Upper lobe of left lung (tissue), 6 donors: ENCODE results near the gene ABL1. TPM values are rescaled to one million over a fixed set of nuclear protein-coding genes. Genes with fewer than 3 reads are reported as not detected.
A peak's percentile ranks its signal among the peaks of the same experiment; 100 is the strongest.

Source experiments
- ATAC-seq, 2 donors: fragments of 200-7000 bp; cut with Tn5 transposase; one replicate each; pipeline ENCODE4 v1.9.1; 2022; ENCODE audit warnings: mild to moderate bottlenecking in 2 of 2, moderate library complexity in 2 of 2; ENCODE audit not compliant: low FRiP score in 2 of 2
- DNase-seq, 2 donors: peaks; one replicate each; pipeline ENCODE4 v3.0.0-alpha.2; 2019 to 2020
- H3K27ac ChIP-seq, 4 donors: fragments of 200-600 bp; sonication (generic); one replicate each; pipeline ENCODE4 v1.5.1; 2016 to 2019
- H3K27me3 ChIP-seq, 4 donors: fragments of 200-600 bp; sonication (generic); one replicate each; pipeline ENCODE4 v1.5.1; 2017 to 2019
- H3K36me3 ChIP-seq, 4 donors: fragments of 200-600 bp; sonication (generic); one replicate each; pipeline ENCODE4 v1.5.1; 2016 to 2019
- H3K4me1 ChIP-seq, 4 donors: fragments of 200-600 bp; sonication (generic); one replicate each; pipeline ENCODE4 v1.5.1; 2018 to 2019
- H3K4me3 ChIP-seq, 4 donors: fragments of 200-600 bp; sonication (generic); one replicate each; pipeline ENCODE4 v1.5.1; 2017 to 2019; ENCODE audit warnings: mild to moderate bottlenecking in 2 of 4, moderate library complexity in 1 of 4
- H3K9me3 ChIP-seq, 4 donors: fragments of 200-600 bp; sonication (generic); one replicate each; pipeline ENCODE4 v1.5.1; 2018 to 2019
- EP300 ChIP-seq, 4 donors: sonication (generic); formaldehyde crosslinking; IDR thresholded peaks; one replicate each; pipeline ENCODE4 v1.5.1; 2017; ENCODE audit warnings: antibody characterized with exemption in 4 of 4, control low read depth in 2 of 4
- POLR2A ChIP-seq, 4 donors: fragments of 450-650 bp; IDR thresholded peaks; one replicate each; pipeline ENCODE4 v1.5.1; 2016 to 2017; ENCODE audit warnings: antibody characterized with exemption in 4 of 4, mild to moderate bottlenecking in 2 of 4
- POLR2AphosphoS5 ChIP-seq, 2 donors: sonication (generic); formaldehyde crosslinking; IDR thresholded peaks; one replicate each; pipeline ENCODE4 v1.5.1; 2017; ENCODE audit warnings: antibody characterized with exemption in 2 of 2
- WGBS, 2 donors: methylation state at CpG; one replicate each; pipeline ENCODE4 v1.1.5; 2017 to 2018; 5-methylcytosine and 5-hydroxymethylcytosine counted together
- total RNA-seq, 6 donors: library from RNA; depleted of rRNA in 4 of 6; stranded (reverse); fragments of >200 nt in 4 of 6; gene quantifications; one replicate each; pipeline versions ENCODE4 v1.1.0 to v1.2.1, GENCODE V29; 2016 to 2021
- TF ChIP-seq, protein P1 (sequence below), 6 experiments: fragments of 450-650 bp in 4 of 6; fragments of 200-600 bp in 2 of 6; sonication (generic) in 2 of 6; IDR thresholded peaks; one replicate each; pipeline ENCODE4 v1.5.1; 2016 to 2019; ENCODE audit warnings: antibody characterized with exemption in 6 of 6
- donor health status: DM: no; HTN: no; CAD: no; lungs with moderate emphysema.
- donor health status: DM: no; HTN: yes; CAD: no; lungs with severe emphysema.

The ABL1 gene
- total RNA-seq, 6 donors from 2014 or later: 39.8 to 56.5 (median 47.0) TPM

DNA sequence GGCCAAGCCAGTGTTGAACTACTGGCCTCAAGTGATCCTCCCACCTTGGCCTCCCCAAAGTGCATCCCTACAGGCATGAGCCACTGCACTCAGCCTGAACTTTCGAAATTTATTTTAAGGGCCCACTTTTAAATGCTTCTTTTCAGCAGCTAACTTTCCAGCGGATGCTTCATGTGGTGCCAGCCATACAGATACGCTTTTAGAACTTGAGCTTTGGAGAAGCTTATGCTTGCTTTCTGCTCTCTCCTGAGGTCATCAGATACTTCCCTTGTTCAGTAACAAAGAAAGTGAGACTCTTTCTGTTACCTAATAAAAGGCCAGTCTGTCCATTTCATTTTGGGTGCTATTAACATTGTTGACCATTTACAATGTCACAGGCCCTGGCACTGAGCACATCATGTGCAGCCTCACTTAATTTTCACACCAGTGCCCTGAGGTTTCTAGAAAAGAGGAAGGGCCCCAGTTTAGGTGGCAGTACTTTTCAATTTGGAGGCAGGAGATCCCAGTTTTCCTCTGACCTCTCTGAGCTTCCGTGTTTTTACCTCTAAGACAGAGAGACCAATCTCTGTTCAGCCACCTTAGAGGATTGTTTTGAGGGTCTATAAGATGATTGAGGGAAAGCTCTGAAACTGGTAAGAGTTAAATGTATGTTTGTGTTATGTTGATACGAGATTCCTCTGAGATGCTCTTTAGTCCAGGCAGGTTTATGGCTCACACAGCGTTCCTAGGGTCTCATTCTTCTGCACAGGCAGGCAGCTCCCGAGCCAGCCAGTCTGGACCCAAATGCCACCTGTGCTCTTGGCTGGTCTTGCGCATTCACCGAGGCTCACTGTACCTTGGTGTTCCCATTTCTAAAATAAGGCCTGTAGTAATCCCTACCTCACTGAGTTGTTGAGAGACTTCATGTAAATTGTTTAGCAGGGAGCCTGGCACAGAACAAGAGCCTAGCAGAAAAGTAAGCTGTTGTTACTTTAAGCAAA lies 4.4 kb downstream of the ABL1 start:
- no peaks in the 10 kb centered on the region for H3K27me3 ChIP-seq
- TF ChIP-seq, protein P1, sequence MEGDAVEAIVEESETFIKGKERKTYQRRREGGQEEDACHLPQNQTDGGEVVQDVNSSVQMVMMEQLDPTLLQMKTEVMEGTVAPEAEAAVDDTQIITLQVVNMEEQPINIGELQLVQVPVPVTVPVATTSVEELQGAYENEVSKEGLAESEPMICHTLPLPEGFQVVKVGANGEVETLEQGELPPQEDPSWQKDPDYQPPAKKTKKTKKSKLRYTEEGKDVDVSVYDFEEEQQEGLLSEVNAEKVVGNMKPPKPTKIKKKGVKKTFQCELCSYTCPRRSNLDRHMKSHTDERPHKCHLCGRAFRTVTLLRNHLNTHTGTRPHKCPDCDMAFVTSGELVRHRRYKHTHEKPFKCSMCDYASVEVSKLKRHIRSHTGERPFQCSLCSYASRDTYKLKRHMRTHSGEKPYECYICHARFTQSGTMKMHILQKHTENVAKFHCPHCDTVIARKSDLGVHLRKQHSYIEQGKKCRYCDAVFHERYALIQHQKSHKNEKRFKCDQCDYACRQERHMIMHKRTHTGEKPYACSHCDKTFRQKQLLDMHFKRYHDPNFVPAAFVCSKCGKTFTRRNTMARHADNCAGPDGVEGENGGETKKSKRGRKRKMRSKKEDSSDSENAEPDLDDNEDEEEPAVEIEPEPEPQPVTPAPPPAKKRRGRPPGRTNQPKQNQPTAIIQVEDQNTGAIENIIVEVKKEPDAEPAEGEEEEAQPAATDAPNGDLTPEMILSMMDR (IDR thresholded peaks at IDR 0.05): no peak
- TF ChIP-seq POLR2AphosphoS5 (IDR thresholded peaks at IDR 0.05) (no peak), EP300 (IDR thresholded peaks at IDR 0.05) (no peak), POLR2A (IDR thresholded peaks at IDR 0.05) (no peak)
- 76 to 83% methylated on average over 9 of the region's 9 CpGs for WGBS, 2 donors
- H3K27ac ChIP-seq: no peak overlapping the region
- ATAC-seq (no peak), DNase-seq (no peak)
- H3K4me3 ChIP-seq: no peak overlapping the region
- H3K9me3 ChIP-seq: no peaks in the 10 kb centered on the region
- no peaks in the 10 kb centered on the region for H3K36me3 ChIP-seq
- H3K4me1 ChIP-seq: peaks cover 14 to 61% (median 24%) of the 10 kb centered on the region in 4 donors

DNA sequence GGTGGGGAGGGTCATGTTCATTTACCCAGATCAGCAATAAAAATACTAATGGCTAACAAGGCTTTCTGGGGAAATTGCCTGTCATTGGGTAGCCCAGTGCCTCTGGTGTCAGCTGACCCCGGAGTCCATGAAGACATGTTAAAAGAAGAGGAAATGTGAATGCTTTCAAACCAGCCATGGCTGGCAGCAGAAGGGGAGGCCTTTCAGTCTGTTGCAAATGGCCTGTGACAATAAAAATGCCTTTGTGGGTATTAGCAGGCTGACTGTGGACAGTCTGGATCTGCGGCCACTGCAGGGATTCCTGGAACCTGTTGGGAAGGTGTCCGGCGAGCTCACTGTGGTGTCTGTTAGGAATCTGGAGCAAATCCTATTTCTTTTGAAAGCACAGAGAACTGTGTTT lies 7.5 kb downstream of the ABL1 start:
- no peak for ATAC-seq

DNA sequence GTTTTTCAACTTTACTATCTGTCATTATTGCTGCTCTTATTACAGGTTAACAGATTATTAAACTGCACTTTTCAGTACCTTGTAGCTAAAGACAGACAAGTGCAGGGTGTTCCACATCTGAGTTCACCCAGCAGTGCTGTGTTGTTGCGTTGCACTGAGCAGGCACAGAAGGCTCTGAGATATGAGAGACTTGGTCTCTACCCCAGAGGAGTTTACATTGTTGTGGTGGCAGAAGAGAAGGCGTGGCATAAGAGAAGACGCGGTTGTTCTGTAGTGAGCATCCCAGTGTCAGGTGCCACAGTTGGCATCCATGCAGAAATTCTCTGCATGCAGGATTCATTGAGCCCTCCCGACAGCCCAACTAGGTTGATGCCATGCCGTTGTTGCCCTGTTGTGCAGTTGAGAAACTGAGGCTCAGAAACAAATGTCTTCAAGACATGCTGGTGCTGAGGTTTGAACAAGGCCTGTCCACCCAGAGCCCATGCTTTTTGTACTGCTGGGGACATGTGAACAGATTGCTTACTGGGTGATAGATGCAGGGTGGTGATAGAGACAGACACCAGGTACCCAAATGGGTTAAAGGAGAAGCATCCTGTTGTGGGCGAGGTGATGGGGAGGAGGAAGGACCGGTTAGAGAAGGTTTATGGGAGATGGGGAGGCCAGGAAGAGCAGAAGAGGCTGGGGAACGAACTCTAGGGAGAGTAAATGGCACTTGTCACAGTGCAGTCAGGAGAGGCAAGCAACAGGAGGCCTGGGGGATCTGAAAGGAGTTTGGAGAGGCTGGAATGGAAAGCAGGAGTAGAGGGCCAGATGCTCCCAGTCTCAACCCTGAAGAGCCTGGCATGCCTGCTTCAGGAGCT lies 8.2 kb downstream of the ABL1 start:
- Histone ChIP-seq H3K27ac (peak overlapping the region in 2 of 4 donors; percentile 37 to 80), H3K36me3 (no peaks in the 10 kb centered on the region), H3K9me3 (no peaks in the 10 kb centered on the region), H3K4me1 (peaks cover 30 to 66% (median 40%) of the 10 kb centered on the region in 4 donors), H3K27me3 (no peaks in the 10 kb centered on the region), H3K4me3 (no peak overlapping the region)
- ATAC-seq: no peak
- no peak for DNase-seq
- TF ChIP-seq, protein P1 (IDR thresholded peaks at IDR 0.05): no peak
- TF ChIP-seq EP300 (IDR thresholded peaks at IDR 0.05) (no peak), POLR2AphosphoS5 (IDR thresholded peaks at IDR 0.05) (no peak), POLR2A (IDR thresholded peaks at IDR 0.05) (no peak)
- 64 to 78% methylated on average over 8 to 9 of the region's 9 CpGs for WGBS, 2 donors

More for the DNA sequence above, 7.5 kb downstream of the ABL1 start:
- 87 to 90% methylated on average over 4 of the region's 4 CpGs for WGBS, 2 donors
- H3K27ac ChIP-seq: peak overlapping the region in 1 of 4 donors; percentile 12
- H3K9me3 ChIP-seq: no peaks in the 10 kb centered on the region
- no peaks in the 10 kb centered on the region for H3K27me3 ChIP-seq
- H3K4me3 ChIP-seq: no peak overlapping the region
- H3K4me1 ChIP-seq: peaks cover 30 to 66% (median 36%) of the 10 kb centered on the region in 4 donors
- DNase-seq: no peak
- H3K36me3 ChIP-seq: no peaks in the 10 kb centered on the region
- no peak for TF ChIP-seq POLR2AphosphoS5 (IDR thresholded peaks at IDR 0.05)
- TF ChIP-seq, protein P1 (IDR thresholded peaks at IDR 0.05): no peak

DNA sequence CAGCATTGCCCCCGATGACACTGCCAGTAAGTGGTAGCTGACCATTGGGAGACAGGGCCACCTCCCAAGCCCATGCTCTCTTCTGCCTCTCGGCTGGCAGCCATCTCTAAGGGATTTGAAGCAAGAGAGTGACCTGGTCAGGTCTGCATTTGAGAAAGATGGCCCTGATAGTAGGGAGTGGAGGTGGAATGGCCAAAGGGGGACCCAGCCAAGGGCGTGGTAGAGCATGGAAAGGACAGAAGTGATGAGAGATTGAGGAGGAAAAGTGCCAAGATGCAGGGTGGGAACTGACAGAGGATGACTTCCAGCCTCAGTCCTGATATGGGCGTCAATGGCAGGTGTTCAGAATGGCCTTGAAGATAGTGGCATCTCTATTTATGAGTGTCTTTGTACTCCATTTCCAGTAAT lies 9.0 kb downstream of the ABL1 start:
- peak overlapping the region in 3 of 4 donors; percentile 22 to 80 (median 37) for H3K27ac ChIP-seq
- 92 to 94% methylated on average over 4 of the region's 4 CpGs for WGBS, 2 donors
- TF ChIP-seq, protein P1 (IDR thresholded peaks at IDR 0.05): no peak
- TF ChIP-seq POLR2A (IDR thresholded peaks at IDR 0.05) (no peak), POLR2AphosphoS5 (IDR thresholded peaks at IDR 0.05) (no peak), EP300 (IDR thresholded peaks at IDR 0.05) (no peak)

More for the DNA sequence above, 9.0 kb downstream of the ABL1 start:
- H3K9me3 ChIP-seq: no peaks in the 10 kb centered on the region
- ATAC-seq: no peak
- no peaks in the 10 kb centered on the region for H3K36me3 ChIP-seq
- no peak overlapping the region for H3K4me3 ChIP-seq
- peaks cover 30 to 66% (median 39%) of the 10 kb centered on the region in 4 donors for H3K4me1 ChIP-seq
- DNase-seq: no peak
- H3K27me3 ChIP-seq: no peaks in the 10 kb centered on the region
